Measurements from ENCODE around the gene ZFYVE21.
A peak's percentile ranks its signal among the peaks of the same experiment; 100 is the strongest.
"Not testable (repeated sequence)": the region's sequence is repeated elsewhere in the genome, so short reads cannot be mapped to it uniquely, and the experiment has no call there.

The ZFYVE21 gene

GRCh38 chr14:103715052-103716000 is at the start of gene ZFYVE21, which contains the start of gene XRCC3:
Gene ZFYVE21, plus strand, starts transcription at chr14:103715810. Its CDS starts 32 bp downstream, at chr14:103715842.
Gene XRCC3, minus strand, starts transcription at chr14:103715451. Its CDS starts 4,364 bp downstream, at chr14:103711087.
- peak; percentile 100 for DNase-seq

- no peak for DNase-seq
Measured at GRCh38 chr14:103667671-103668070, 47.9 kb upstream of the ZFYVE21 start.

- DNase-seq: no peak
Measured at GRCh38 chr14:103668117-103668516, 47.5 kb upstream of the ZFYVE21 start.

- no peak for DNase-seq
Measured at GRCh38 chr14:103669370-103669769, 46.2 kb upstream of the ZFYVE21 start.

GRCh38 chr14:103671911-103672310 is 43.7 kb upstream of the ZFYVE21 start:
- DNase-seq: no peak

GRCh38 chr14:103675957-103676356 is 39.7 kb upstream of the ZFYVE21 start:
- DNase-seq: no peak

GRCh38 chr14:103676881-103677675 is 38.5 kb upstream of the ZFYVE21 start:
- no peak for DNase-seq

- DNase-seq: peak; percentile 73
Measured at GRCh38 chr14:103679351-103679750, 36.3 kb upstream of the ZFYVE21 start.

GRCh38 chr14:103680491-103681231 is 34.9 kb upstream of the ZFYVE21 start:
- DNase-seq: no peak

- no peak for DNase-seq
Measured at GRCh38 chr14:103683139-103683538, 32.5 kb upstream of the ZFYVE21 start.

- no peak for DNase-seq
Measured at GRCh38 chr14:103684471-103684870, 31.1 kb upstream of the ZFYVE21 start.

- DNase-seq: no peak
Measured at GRCh38 chr14:103684871-103685270, 30.7 kb upstream of the ZFYVE21 start.

- no peak for DNase-seq
Measured at GRCh38 chr14:103685276-103686211, 30.1 kb upstream of the ZFYVE21 start.

- DNase-seq: no peak
Measured at GRCh38 chr14:103686831-103687485, 28.7 kb upstream of the ZFYVE21 start.

GRCh38 chr14:103687712-103688111 is 27.9 kb upstream of the ZFYVE21 start:
- no peak for DNase-seq

- DNase-seq: no peak
Measured at GRCh38 chr14:103688441-103688840, 27.2 kb upstream of the ZFYVE21 start.

- DNase-seq: no peak
Measured at GRCh38 chr14:103688906-103689902, 26.4 kb upstream of the ZFYVE21 start.

- DNase-seq: no peak
Measured at GRCh38 chr14:103690332-103690731, 25.3 kb upstream of the ZFYVE21 start.

- not testable (repeated sequence) for DNase-seq
Measured at GRCh38 chr14:103691655-103692054, 24.0 kb upstream of the ZFYVE21 start.

- no peak for DNase-seq
Measured at GRCh38 chr14:103692159-103692558, 23.5 kb upstream of the ZFYVE21 start.

Measured in hematopoietic multipotent progenitor cell treated with erythropoietin and hydrocortisone succinate and interleukin-3 and kit ligand, for 8 days (in vitro differentiated cells).